Measurements from ENCODE around the gene ME1.

ME1 gene

GRCh38 chr6:83333500-83333899 lies 97.4 kb downstream of the ME1 start:
- H3K9me3 ChIP-seq (ENCODE audit: control insufficient read depth, low read length): no peaks in the 10 kb centered on the region

GRCh38 chr6:83314693-83315092 lies 116.2 kb downstream of the ME1 start:
- Histone ChIP-seq H3K4me2 (ENCODE audit: low read length) (no peak overlapping the region), H3K4me3 (ENCODE audit: low read depth, low read length) (no peak overlapping the region), H3K79me2 (no peaks in the 10 kb centered on the region), H2AFZ (no peak overlapping the region), H3K27ac (no peak overlapping the region), H3K9ac (no peak overlapping the region), H3K36me3 (ENCODE audit: control insufficient read depth, insufficient read depth, low read length) (no peaks in the 10 kb centered on the region), H3K4me1 (no peaks in the 10 kb centered on the region), H3K27me3 (ENCODE audit: control insufficient read depth, insufficient read depth, low read length) (no peaks in the 10 kb centered on the region), H3K9me3 (ENCODE audit: control insufficient read depth, low read length) (no peaks in the 10 kb centered on the region)
- TF ChIP-seq CTCF (IDR thresholded peaks at IDR 0.05): no peak

More at GRCh38 chr6:83333500-83333899, 97.4 kb downstream of the ME1 start:
- no peak overlapping the region for H2AFZ ChIP-seq
- H3K27me3 ChIP-seq (ENCODE audit: control insufficient read depth, insufficient read depth, low read length): no peaks in the 10 kb centered on the region
- no peak overlapping the region for H3K27ac ChIP-seq
- H3K36me3 ChIP-seq (ENCODE audit: control insufficient read depth, insufficient read depth, low read length): no peaks in the 10 kb centered on the region
- H3K4me1 ChIP-seq: no peaks in the 10 kb centered on the region
- no peak overlapping the region for H3K4me2 ChIP-seq (ENCODE audit: low read length)
- TF ChIP-seq CTCF (IDR thresholded peaks at IDR 0.05): no peak
- H3K79me2 ChIP-seq: peaks cover 2% of the 10 kb centered on the region
- no peak overlapping the region for H3K4me3 ChIP-seq (ENCODE audit: low read depth, low read length)
- no peak overlapping the region for H3K9ac ChIP-seq

GRCh38 chr6:83313882-83314281 lies 117.0 kb downstream of the ME1 start:
- Histone ChIP-seq H3K9me3 (ENCODE audit: control insufficient read depth, low read length) (no peaks in the 10 kb centered on the region), H3K4me3 (ENCODE audit: low read depth, low read length) (no peak overlapping the region), H3K36me3 (ENCODE audit: control insufficient read depth, insufficient read depth, low read length) (no peaks in the 10 kb centered on the region)

GRCh38 chr6:83311231-83311630 lies 119.6 kb downstream of the ME1 start:
- Histone ChIP-seq H3K36me3 (ENCODE audit: control insufficient read depth, insufficient read depth, low read length) (no peaks in the 10 kb centered on the region), H3K9me3 (ENCODE audit: control insufficient read depth, low read length) (no peaks in the 10 kb centered on the region), H3K79me2 (no peaks in the 10 kb centered on the region), H3K9ac (no peak overlapping the region), H3K4me3 (ENCODE audit: low read depth, low read length) (no peak overlapping the region), H3K27ac (no peak overlapping the region), H2AFZ (no peak overlapping the region), H3K4me2 (ENCODE audit: low read length) (no peak overlapping the region), H3K27me3 (ENCODE audit: control insufficient read depth, insufficient read depth, low read length) (no peaks in the 10 kb centered on the region), H3K4me1 (peaks cover 4% of the 10 kb centered on the region)
- no peak for TF ChIP-seq CTCF (IDR thresholded peaks at IDR 0.05)

More at GRCh38 chr6:83313882-83314281, 117.0 kb downstream of the ME1 start:
- Histone ChIP-seq H3K4me1 (peaks cover 3% of the 10 kb centered on the region), H3K4me2 (ENCODE audit: low read length) (no peak overlapping the region), H3K79me2 (no peaks in the 10 kb centered on the region), H3K9ac (no peak overlapping the region), H3K27ac (no peak overlapping the region), H2AFZ (no peak overlapping the region), H3K27me3 (ENCODE audit: control insufficient read depth, insufficient read depth, low read length) (no peaks in the 10 kb centered on the region)
- no peak for TF ChIP-seq CTCF (IDR thresholded peaks at IDR 0.05)

GRCh38 chr6:83310046-83310445 lies 120.8 kb downstream of the ME1 start:
- no peak overlapping the region for H2AFZ ChIP-seq
- H3K4me1 ChIP-seq: peaks cover 4% of the 10 kb centered on the region
- no peak for TF ChIP-seq CTCF (IDR thresholded peaks at IDR 0.05)
- H3K9ac ChIP-seq: no peak overlapping the region
- H3K27ac ChIP-seq: no peak overlapping the region
- H3K27me3 ChIP-seq (ENCODE audit: control insufficient read depth, insufficient read depth, low read length): no peaks in the 10 kb centered on the region
- H3K36me3 ChIP-seq (ENCODE audit: control insufficient read depth, insufficient read depth, low read length): no peaks in the 10 kb centered on the region
- H3K4me2 ChIP-seq (ENCODE audit: low read length): no peak overlapping the region
- H3K79me2 ChIP-seq: no peaks in the 10 kb centered on the region
- no peaks in the 10 kb centered on the region for H3K9me3 ChIP-seq (ENCODE audit: control insufficient read depth, low read length)
- no peak overlapping the region for H3K4me3 ChIP-seq (ENCODE audit: low read depth, low read length)

Data from parathyroid adenoma (tissue), 2 donors.